Tibial nerve (tissue), 4 donors: ENCODE results near the gene ANO4. TPM values are rescaled to one million over a fixed set of nuclear protein-coding genes. Genes with fewer than 3 reads are reported as not detected.

ENCODE experiments used
- DNase-seq, 2 donors: peaks; one replicate each; pipeline ENCODE4 v3.0.0-alpha.2; 2019; ENCODE audit warnings: low spot score in 2 of 2
- H3K27ac ChIP-seq, 4 donors: fragments of 200-600 bp; sonication (generic) in 3 of 4; one replicate each; pipeline ENCODE4 v1.5.1; 2017 to 2019; ENCODE audit warnings: mild to moderate bottlenecking in 1 of 4
- H3K27me3 ChIP-seq, 2 donors: fragments of 200-600 bp; sonication (generic) in 1 of 2; one replicate each; pipeline versions ENCODE4 v1.5.1 to v1.6.0; 2017 to 2019
- H3K36me3 ChIP-seq, 3 donors: fragments of 200-600 bp; sonication (generic); one replicate each; pipeline ENCODE4 v1.5.1; 2018 to 2019
- H3K4me1 ChIP-seq, 4 donors: fragments of 200-600 bp; sonication (generic) in 3 of 4; one replicate each; pipeline ENCODE4 v1.5.1; 2017 to 2019
- H3K4me3 ChIP-seq, 4 donors: fragments of 200-600 bp; sonication (generic) in 3 of 4; one replicate each; pipeline ENCODE4 v1.5.1; 2017 to 2019; ENCODE audit warnings: mild to moderate bottlenecking in 1 of 4, moderate library complexity in 1 of 4
- H3K9me3 ChIP-seq, 4 donors: fragments of 200-600 bp; sonication (generic) in 3 of 4; one replicate each; pipeline ENCODE4 v1.5.1; 2017 to 2019
- EP300 ChIP-seq, 2 donors: sonication (generic); formaldehyde crosslinking; IDR thresholded peaks; one replicate each; pipeline ENCODE4 v1.6.1; 2017; ENCODE audit warnings: antibody characterized with exemption in 2 of 2, mild to moderate bottlenecking in 1 of 2
- POLR2A ChIP-seq, 2 donors: fragments of 450-650 bp; IDR thresholded peaks; one replicate each; pipeline ENCODE4 v1.6.1; 2017; ENCODE audit warnings: antibody characterized with exemption in 2 of 2, mild to moderate bottlenecking in 2 of 2, moderate library complexity in 2 of 2
- WGBS, 2 donors: methylation state at CpG; one replicate each; pipeline ENCODE4 v1.1.5; 2018; 5-methylcytosine and 5-hydroxymethylcytosine counted together
- total RNA-seq, 4 donors: library from RNA; depleted of rRNA; stranded (reverse); fragments of >200 nt; gene quantifications; one replicate each; pipeline ENCODE4 v1.1.0, GENCODE V29; 2016
- TF ChIP-seq, protein P1 (sequence below), 5 experiments: fragments of 200-600 bp in 3 of 5; fragments of 450-650 bp in 2 of 5; sonication (generic) in 3 of 5; IDR thresholded peaks; one replicate each; pipeline ENCODE4 v1.5.1; 2016 to 2019; ENCODE audit warnings: antibody characterized with exemption in 5 of 5, mild to moderate bottlenecking in 3 of 5, moderate library complexity in 2 of 5

The ANO4 gene
- total RNA-seq, 4 donors from 2014 or later = 0.63 to 3.9 (median 1.3) TPM; not detected in 1

DNA sequence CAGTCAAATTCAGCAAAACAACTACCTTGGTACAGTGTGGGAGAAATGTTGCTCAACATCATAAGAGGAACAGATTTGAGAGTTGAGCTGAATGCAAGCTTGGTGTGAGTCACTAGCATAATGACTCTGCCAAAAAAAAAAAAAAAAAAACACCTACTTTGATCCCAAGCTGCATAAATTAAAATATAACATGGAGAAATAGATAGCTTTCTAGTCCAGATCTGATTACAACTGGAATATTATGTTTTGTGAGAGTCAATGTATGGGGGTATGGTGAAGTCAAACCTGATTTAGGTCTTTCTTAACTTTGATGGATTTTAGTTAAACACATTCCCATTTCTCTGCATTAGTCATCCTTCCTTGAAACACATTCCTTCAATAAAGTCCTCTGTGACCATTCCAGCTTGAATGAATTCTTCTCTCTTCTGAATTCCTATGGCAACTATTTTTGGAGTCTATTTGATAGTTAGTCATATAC lies 227.4 kb downstream of the ANO4 start:
- no peak for DNase-seq
- no peaks in the 10 kb centered on the region for H3K4me1 ChIP-seq
- no peak overlapping the region for H3K27ac ChIP-seq
- H3K36me3 ChIP-seq = peaks cover 0 to 4% (median 0%) of the 10 kb centered on the region in 3 donors
- no peaks in the 10 kb centered on the region for H3K27me3 ChIP-seq
- peaks cover 0 to 14% (median 0%) of the 10 kb centered on the region in 4 donors for H3K9me3 ChIP-seq
- TF ChIP-seq, protein P1, sequence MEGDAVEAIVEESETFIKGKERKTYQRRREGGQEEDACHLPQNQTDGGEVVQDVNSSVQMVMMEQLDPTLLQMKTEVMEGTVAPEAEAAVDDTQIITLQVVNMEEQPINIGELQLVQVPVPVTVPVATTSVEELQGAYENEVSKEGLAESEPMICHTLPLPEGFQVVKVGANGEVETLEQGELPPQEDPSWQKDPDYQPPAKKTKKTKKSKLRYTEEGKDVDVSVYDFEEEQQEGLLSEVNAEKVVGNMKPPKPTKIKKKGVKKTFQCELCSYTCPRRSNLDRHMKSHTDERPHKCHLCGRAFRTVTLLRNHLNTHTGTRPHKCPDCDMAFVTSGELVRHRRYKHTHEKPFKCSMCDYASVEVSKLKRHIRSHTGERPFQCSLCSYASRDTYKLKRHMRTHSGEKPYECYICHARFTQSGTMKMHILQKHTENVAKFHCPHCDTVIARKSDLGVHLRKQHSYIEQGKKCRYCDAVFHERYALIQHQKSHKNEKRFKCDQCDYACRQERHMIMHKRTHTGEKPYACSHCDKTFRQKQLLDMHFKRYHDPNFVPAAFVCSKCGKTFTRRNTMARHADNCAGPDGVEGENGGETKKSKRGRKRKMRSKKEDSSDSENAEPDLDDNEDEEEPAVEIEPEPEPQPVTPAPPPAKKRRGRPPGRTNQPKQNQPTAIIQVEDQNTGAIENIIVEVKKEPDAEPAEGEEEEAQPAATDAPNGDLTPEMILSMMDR (IDR thresholded peaks at IDR 0.05) = no peak
- TF ChIP-seq POLR2A (IDR thresholded peaks at IDR 0.05) (no peak), EP300 (IDR thresholded peaks at IDR 0.05) (no peak)
- no peak overlapping the region for H3K4me3 ChIP-seq

DNA sequence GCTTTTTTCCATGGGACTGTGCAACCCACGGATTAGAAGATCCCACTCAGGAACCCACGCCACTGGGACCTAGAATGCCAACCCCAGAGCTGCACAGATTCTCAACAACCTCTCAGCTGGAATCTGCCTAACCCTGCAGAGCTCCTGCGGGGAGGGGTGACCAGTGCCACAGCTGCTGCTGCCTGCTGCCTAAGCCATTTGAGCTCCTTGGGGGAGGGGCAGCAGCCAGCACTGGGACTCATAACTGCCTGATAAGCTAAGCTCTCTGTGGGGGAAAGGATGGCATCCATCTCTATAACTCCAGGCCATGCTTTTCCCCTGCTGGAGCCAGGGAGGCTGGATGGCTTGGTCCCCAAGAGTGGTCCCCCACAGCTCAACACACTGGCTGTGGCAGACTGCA lies 232.6 kb downstream of the ANO4 start:
- no peaks in the 10 kb centered on the region for H3K4me1 ChIP-seq
- 43 to 65% methylated on average over 3 of the region's 3 CpGs for WGBS, 2 donors
- TF ChIP-seq POLR2A (IDR thresholded peaks at IDR 0.05) (no peak), EP300 (IDR thresholded peaks at IDR 0.05) (no peak)
- TF ChIP-seq, protein P1 (IDR thresholded peaks at IDR 0.05) = no peak
- H3K36me3 ChIP-seq = no peaks in the 10 kb centered on the region
- H3K9me3 ChIP-seq = peaks cover 0 to 45% (median 4%) of the 10 kb centered on the region in 4 donors
- H3K27me3 ChIP-seq = no peaks in the 10 kb centered on the region
- DNase-seq = no peak
- H3K4me3 ChIP-seq = no peak overlapping the region
- H3K27ac ChIP-seq = no peak overlapping the region

- Histone ChIP-seq H3K4me3 (no peak overlapping the region), H3K36me3 (no peaks in the 10 kb centered on the region), H3K27me3 (no peaks in the 10 kb centered on the region), H3K9me3 (peaks cover 0 to 45% (median 4%) of the 10 kb centered on the region in 4 donors), H3K4me1 (no peaks in the 10 kb centered on the region), H3K27ac (no peak overlapping the region)
- DNase-seq = no peak
- 77 to 96% methylated on average over 4 of the region's 4 CpGs for WGBS, 2 donors
- TF ChIP-seq EP300 (IDR thresholded peaks at IDR 0.05) (no peak), POLR2A (IDR thresholded peaks at IDR 0.05) (no peak)
- TF ChIP-seq, protein P1 (IDR thresholded peaks at IDR 0.05) = no peak
Measured at GRCh38 chr12:101027816-101028215, 233.2 kb downstream of the ANO4 start.

DNA sequence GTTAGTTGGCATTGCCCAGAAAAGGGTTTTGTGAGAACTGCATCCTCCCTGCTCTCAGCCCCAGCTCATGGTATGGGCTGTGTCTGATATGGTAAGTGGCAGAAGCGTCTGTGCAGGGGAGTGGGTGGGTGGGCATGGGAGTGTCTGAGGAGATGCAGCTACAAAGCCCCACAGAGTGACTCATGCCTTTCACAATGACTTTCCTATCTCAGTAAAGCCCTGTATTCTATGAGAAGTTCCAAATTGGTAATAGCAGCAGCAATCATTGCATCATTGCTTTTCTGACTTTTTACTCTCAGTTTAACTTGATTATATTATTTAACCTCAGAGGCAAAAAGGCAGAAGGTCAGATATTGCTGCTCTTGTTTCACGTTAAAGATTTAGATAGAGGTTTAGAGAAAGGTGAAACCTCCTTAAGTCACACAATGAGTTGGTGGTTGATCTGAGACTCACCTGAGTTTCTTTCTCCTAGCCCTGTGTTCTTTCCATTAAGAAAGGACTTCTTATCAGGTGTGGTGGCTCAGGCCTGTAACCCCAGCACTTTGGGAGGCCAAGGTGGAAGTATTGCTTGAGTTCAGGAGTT lies 243.8 kb downstream of the ANO4 start:
- H3K4me3 ChIP-seq = no peak overlapping the region
- H3K36me3 ChIP-seq = no peaks in the 10 kb centered on the region
- H3K27ac ChIP-seq = no peak overlapping the region
- 30 to 64% methylated on average over 2 of the region's 2 CpGs for WGBS, 2 donors
- H3K27me3 ChIP-seq = no peaks in the 10 kb centered on the region
- no peaks in the 10 kb centered on the region for H3K4me1 ChIP-seq
- H3K9me3 ChIP-seq = peaks cover 0 to 9% (median 0%) of the 10 kb centered on the region in 4 donors
- TF ChIP-seq POLR2A (IDR thresholded peaks at IDR 0.05) = no peak
- TF ChIP-seq, protein P1 (IDR thresholded peaks at IDR 0.05) = no peak
- no peak for DNase-seq

GRCh38 chr12:101039848-101040531 lies 245.4 kb downstream of the ANO4 start:
- TF ChIP-seq EP300 (IDR thresholded peaks at IDR 0.05) (no peak), POLR2A (IDR thresholded peaks at IDR 0.05) (no peak)
- TF ChIP-seq, protein P1 (IDR thresholded peaks at IDR 0.05) = no peak
- 89 to 93% methylated on average over 6 of the region's 6 CpGs for WGBS, 2 donors
- Histone ChIP-seq H3K27me3 (no peaks in the 10 kb centered on the region), H3K36me3 (no peaks in the 10 kb centered on the region), H3K4me3 (no peak overlapping the region), H3K4me1 (no peaks in the 10 kb centered on the region), H3K27ac (no peak overlapping the region), H3K9me3 (no peaks in the 10 kb centered on the region)
- no peak for DNase-seq
